HepG2 (cell line): ENCODE measurements around the gene GPR87.

Source experiments
- GZF1 ChIP-seq: sonication (generic); formaldehyde crosslinking; IDR thresholded peaks from 2 replicates; pipeline ENCODE4 v1.5.1; 2020; ENCODE audit warnings: mild to moderate bottlenecking, missing genetic modification reagents
- IRF1 ChIP-seq: sonication (generic); formaldehyde crosslinking; IDR thresholded peaks from 2 replicates; pipeline ENCODE4 v1.4.0; 2020; ENCODE audit warnings: low read depth, mild to moderate bottlenecking, missing genetic modification reagents
- NR1H2 ChIP-seq: sonication (generic); formaldehyde crosslinking; IDR thresholded peaks from 2 replicates; pipeline ENCODE4 v1.8.1; 2022; ENCODE audit warnings: low read depth, missing genetic modification reagents, borderline replicate concordance
- POLR2AphosphoS2 ChIP-seq: IDR thresholded peaks from 2 replicates; pipeline ENCODE4 v1.6.1; 2011; ENCODE audit warnings: low read depth, low read length, improper control_type of control experiment
- RAD21 ChIP-seq: fragments of 450-650 bp; formaldehyde crosslinking; IDR thresholded peaks from 2 replicates; pipeline ENCODE4 v1.5.0; 2020; ENCODE audit warnings: mild to moderate bottlenecking
- SMC3 ChIP-seq: IDR thresholded peaks from 2 replicates; pipeline ENCODE4 v1.6.1; 2011; ENCODE audit warnings: low read length, improper control_type of control experiment
- ZNF232 ChIP-seq: sonication (generic); formaldehyde crosslinking; IDR thresholded peaks from 2 replicates; pipeline ENCODE4 v1.4.0; 2020; ENCODE audit warnings: missing genetic modification reagents, borderline replicate concordance
- ZNF530 ChIP-seq: sonication (generic); formaldehyde crosslinking; IDR thresholded peaks from 2 replicates; pipeline ENCODE4 v1.5.0; 2020; ENCODE audit warnings: low read depth, mild to moderate bottlenecking, missing genetic modification reagents

DNA sequence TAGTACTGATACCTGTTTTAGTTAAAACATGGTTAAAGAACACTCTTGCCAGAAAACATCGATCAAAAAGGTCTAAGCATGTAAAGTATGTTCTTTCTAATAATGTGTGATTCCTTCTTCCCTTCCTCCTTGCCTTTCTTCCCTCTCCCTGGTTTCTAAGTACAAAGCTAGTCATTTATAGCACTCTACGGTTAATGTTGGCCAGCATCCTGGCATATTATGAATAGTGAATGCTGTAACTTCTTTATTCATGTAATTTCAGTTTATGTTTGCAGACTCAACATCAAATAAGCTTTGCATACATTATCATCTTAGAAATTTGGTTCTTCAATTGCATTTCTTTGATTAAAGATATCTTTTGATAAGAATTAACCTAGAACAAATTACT, 40.8 kb upstream of the GPR87 start:
- TF ChIP-seq RAD21 (CRISPR knock-in tag) (no peak), ZNF232 (CRISPR knock-in tag) (no peak), IRF1 (CRISPR knock-in tag) (no peak), SMC3 (no peak), ZNF530 (CRISPR knock-in tag) (no peak), POLR2AphosphoS2 (no peak), GZF1 (CRISPR knock-in tag) (no peak), NR1H2 (CRISPR knock-in tag) (no peak)
